Measurements from ENCODE around the gene HBE1. TPM values are rescaled to one million over a fixed set of nuclear protein-coding genes. Genes with fewer than 3 reads are reported as not detected.

Gene HBE1
- total and polyA plus RNA-seq, 4 experiments from 2014 or later: not detected

DNA sequence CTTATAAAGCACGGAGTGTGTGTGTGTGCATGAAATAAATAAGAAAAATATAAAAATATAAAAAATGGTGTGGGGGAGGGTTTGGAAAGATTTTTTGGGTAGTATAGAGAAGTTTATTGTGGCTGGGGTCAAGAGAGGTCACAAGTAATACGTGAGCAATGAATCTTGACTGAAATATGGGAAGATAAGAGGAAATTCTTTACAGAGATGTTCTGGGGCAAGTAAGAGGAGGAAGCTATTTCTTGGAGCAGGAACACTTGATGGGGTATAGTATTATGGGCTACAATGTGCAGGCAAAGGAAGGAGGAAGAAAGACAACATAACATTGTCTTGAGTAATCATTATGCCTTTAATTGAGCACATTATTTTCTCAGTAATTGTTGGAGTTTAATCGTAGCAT is 37.6 kb downstream of the HBE1 start:
- intact Hi-C loops (cut with micrococcal nuclease): no loop called here
- Histone ChIP-seq H3K27me3 (ENCODE audit: insufficient read depth, low read length) (no peaks in the 10 kb centered on the region), H3K4me3 (ENCODE audit: low read length in 2 of 2) (no peak overlapping the region), H3K36me3 (ENCODE audit: insufficient read depth, low read length) (no peaks in the 10 kb centered on the region), H3K27ac (ENCODE audit: low read depth, low read length) (no peak overlapping the region), H3K9me3 (ENCODE audit: control insufficient read depth in 1 of 2, low read length in 2 of 2) (no peaks in the 10 kb centered on the region), H3K4me1 (ENCODE audit: insufficient read depth, low read length) (no peaks in the 10 kb centered on the region)
- no peak overlapping the region for H3K4me3 Mint-ChIP-seq
- CTCF ChIA-PET (ENCODE audit: partially characterized antibody): no interaction called here
- peaks cover 0 to 2% (median 0%) of the 10 kb centered on the region in 8 donors for H3K9me3 Mint-ChIP-seq
- H3K36me3 Mint-ChIP-seq: no peaks in the 10 kb centered on the region
- peaks cover 0 to 3% of the 10 kb centered on the region in 2 donors for H3K27me3 Mint-ChIP-seq
- H3K4me1 Mint-ChIP-seq: peaks cover 0 to 2% (median 0%) of the 10 kb centered on the region in 4 donors
- H3K27ac Mint-ChIP-seq: no peak overlapping the region
- POLR2A ChIA-PET (ENCODE audit: partially characterized antibody): no interaction called here
- no peak for DNase-seq

DNA sequence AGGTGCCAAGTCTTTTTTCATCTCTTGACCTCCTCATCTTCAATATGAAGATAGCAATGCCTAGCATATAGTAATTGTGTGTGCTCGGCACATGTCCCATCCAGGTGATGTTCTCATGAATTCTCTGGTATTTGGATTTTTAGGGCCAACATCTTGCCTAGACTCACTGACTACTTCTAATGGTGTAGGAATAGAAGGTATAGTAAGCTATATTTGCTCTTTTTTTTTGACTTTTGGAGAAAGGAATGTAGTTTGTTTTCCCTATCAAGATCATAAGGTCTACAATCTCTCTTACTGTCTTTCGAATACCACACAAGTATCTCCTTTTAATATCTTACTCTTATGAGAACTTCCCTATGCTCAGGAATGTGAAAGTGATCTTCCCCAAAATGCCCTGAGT is 38.6 kb downstream of the HBE1 start:
- Histone ChIP-seq H3K27ac (ENCODE audit: low read depth, low read length) (no peak overlapping the region), H3K4me3 (ENCODE audit: low read length in 2 of 2) (no peak overlapping the region), H3K9me3 (ENCODE audit: control insufficient read depth in 1 of 2, low read length in 2 of 2) (no peaks in the 10 kb centered on the region), H3K27me3 (ENCODE audit: insufficient read depth, low read length) (no peaks in the 10 kb centered on the region), H3K36me3 (ENCODE audit: insufficient read depth, low read length) (no peaks in the 10 kb centered on the region), H3K4me1 (ENCODE audit: insufficient read depth, low read length) (no peaks in the 10 kb centered on the region)
- no peak for DNase-seq
- no peaks in the 10 kb centered on the region for H3K27me3 Mint-ChIP-seq
- H3K9me3 Mint-ChIP-seq: peaks cover 0 to 2% (median 0%) of the 10 kb centered on the region in 8 donors
- peaks cover 0 to 2% (median 0%) of the 10 kb centered on the region in 4 donors for H3K4me1 Mint-ChIP-seq
- ChIA-PET CTCF (ENCODE audit: partially characterized antibody) (no interaction called here), POLR2A (ENCODE audit: partially characterized antibody) (no interaction called here)
- no peaks in the 10 kb centered on the region for H3K36me3 Mint-ChIP-seq
- H3K4me3 Mint-ChIP-seq: no peak overlapping the region
- intact Hi-C loops (cut with micrococcal nuclease): no loop called here
- no peak overlapping the region for H3K27ac Mint-ChIP-seq

DNA sequence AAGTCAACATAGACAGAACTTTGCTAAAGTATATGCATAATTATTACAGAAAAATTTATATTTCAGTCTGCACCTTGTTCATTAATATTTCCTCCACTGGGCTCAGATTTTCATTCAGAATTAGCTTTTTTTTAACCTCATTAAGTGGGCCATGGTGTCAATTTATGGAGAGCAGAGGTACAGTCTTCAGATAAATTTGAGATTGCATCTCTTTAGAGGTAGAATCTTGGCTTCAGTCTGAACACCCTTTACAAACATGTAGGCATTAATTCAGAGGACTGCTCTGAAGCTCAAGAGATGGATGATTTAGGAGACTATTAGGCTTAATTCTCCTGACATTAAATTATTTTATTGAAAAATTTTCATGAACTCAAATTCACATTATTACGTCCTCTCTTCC is 39.5 kb downstream of the HBE1 start:
- POLR2A ChIA-PET (ENCODE audit: partially characterized antibody): no interaction called here
- Mint-ChIP-seq H3K27me3 (no peaks in the 10 kb centered on the region), H3K4me1 (peaks cover 0 to 2% (median 0%) of the 10 kb centered on the region in 4 donors), H3K27ac (no peak overlapping the region), H3K36me3 (no peaks in the 10 kb centered on the region), H3K9me3 (peaks cover 0 to 2% (median 0%) of the 10 kb centered on the region in 8 donors), H3K4me3 (no peak overlapping the region)
- Histone ChIP-seq H3K36me3 (ENCODE audit: insufficient read depth, low read length) (no peaks in the 10 kb centered on the region), H3K4me1 (ENCODE audit: insufficient read depth, low read length) (no peaks in the 10 kb centered on the region), H3K27me3 (ENCODE audit: insufficient read depth, low read length) (no peaks in the 10 kb centered on the region), H3K27ac (ENCODE audit: low read depth, low read length) (no peak overlapping the region), H3K4me3 (ENCODE audit: low read length in 2 of 2) (no peak overlapping the region), H3K9me3 (ENCODE audit: control insufficient read depth in 1 of 2, low read length in 2 of 2) (no peaks in the 10 kb centered on the region)
- DNase-seq: no peak
- intact Hi-C loops (cut with micrococcal nuclease): no loop called here
- CTCF ChIA-PET (ENCODE audit: partially characterized antibody): no interaction called here

DNA sequence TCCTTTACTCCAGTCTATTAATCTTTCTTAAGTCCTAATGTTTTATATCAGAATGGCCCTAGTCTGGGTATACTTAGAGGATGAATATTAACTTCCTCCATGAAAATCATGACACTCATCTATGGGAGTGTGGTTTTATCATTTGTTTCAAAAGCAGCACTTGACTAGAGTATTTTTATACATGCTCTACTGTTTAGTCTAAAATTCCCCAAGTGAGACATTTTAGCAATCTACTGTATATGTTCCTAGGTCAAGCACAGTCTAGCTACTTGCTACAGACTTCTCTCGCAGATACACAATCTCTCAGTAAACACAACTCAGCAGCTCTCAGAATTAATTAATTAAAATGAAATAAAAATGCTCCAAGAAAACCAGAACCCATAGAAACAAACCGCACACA is 39.9 kb downstream of the HBE1 start:
- Mint-ChIP-seq H3K4me1 (peaks cover 0 to 2% (median 0%) of the 10 kb centered on the region in 4 donors), H3K4me3 (no peak overlapping the region), H3K36me3 (no peaks in the 10 kb centered on the region), H3K27me3 (no peaks in the 10 kb centered on the region), H3K27ac (no peak overlapping the region), H3K9me3 (peaks cover 0 to 2% (median 0%) of the 10 kb centered on the region in 8 donors)
- no peak for DNase-seq
- ChIA-PET CTCF (ENCODE audit: partially characterized antibody) (no interaction called here), POLR2A (ENCODE audit: partially characterized antibody) (no interaction called here)
- no peak overlapping the region for H3K4me3 ChIP-seq (ENCODE audit: low read length in 2 of 2)
- no peaks in the 10 kb centered on the region for H3K36me3 ChIP-seq (ENCODE audit: insufficient read depth, low read length)
- H3K9me3 ChIP-seq (ENCODE audit: control insufficient read depth in 1 of 2, low read length in 2 of 2): no peaks in the 10 kb centered on the region
- no peak overlapping the region for H3K27ac ChIP-seq (ENCODE audit: low read depth, low read length)
- no peaks in the 10 kb centered on the region for H3K4me1 ChIP-seq (ENCODE audit: insufficient read depth, low read length)
- H3K27me3 ChIP-seq (ENCODE audit: insufficient read depth, low read length): no peaks in the 10 kb centered on the region
- intact Hi-C loops (cut with micrococcal nuclease): no loop called here

DNA sequence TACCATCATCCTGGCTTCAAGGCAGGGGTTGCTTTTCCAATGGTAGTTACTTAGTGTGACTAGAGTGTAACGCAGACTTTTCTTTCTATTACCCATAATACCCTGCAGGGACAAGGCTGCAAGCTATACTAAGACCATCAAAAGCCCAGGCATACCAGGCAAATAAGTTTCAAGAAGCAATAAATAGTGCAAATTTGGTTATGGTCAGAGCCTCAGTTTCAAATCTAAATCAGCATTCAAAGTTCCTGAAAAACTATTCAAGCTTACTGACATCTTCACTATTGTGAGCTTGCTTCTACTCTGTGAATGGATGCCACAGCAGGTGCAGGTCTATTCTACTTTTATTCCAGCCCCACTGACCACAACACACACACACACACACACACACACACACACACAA is 40.4 kb downstream of the HBE1 start:
- Mint-ChIP-seq H3K27me3 (no peaks in the 10 kb centered on the region), H3K4me3 (no peak overlapping the region), H3K4me1 (peaks cover 0 to under 1% (median 0%) of the 10 kb centered on the region in 4 donors), H3K36me3 (no peaks in the 10 kb centered on the region), H3K9me3 (peaks cover 0 to 2% (median 0%) of the 10 kb centered on the region in 8 donors), H3K27ac (no peak overlapping the region)
- H3K4me3 ChIP-seq (ENCODE audit: low read length in 2 of 2): no peak overlapping the region
- CTCF ChIA-PET (ENCODE audit: partially characterized antibody): no interaction called here
- no peaks in the 10 kb centered on the region for H3K4me1 ChIP-seq (ENCODE audit: insufficient read depth, low read length)
- intact Hi-C loops (cut with micrococcal nuclease): no loop called here
- H3K9me3 ChIP-seq (ENCODE audit: control insufficient read depth in 1 of 2, low read length in 2 of 2): no peaks in the 10 kb centered on the region
- H3K27me3 ChIP-seq (ENCODE audit: insufficient read depth, low read length): no peaks in the 10 kb centered on the region
- no peaks in the 10 kb centered on the region for H3K36me3 ChIP-seq (ENCODE audit: insufficient read depth, low read length)
- POLR2A ChIA-PET (ENCODE audit: partially characterized antibody): no interaction called here
- DNase-seq: no peak
- no peak overlapping the region for H3K27ac ChIP-seq (ENCODE audit: low read depth, low read length)

DNA sequence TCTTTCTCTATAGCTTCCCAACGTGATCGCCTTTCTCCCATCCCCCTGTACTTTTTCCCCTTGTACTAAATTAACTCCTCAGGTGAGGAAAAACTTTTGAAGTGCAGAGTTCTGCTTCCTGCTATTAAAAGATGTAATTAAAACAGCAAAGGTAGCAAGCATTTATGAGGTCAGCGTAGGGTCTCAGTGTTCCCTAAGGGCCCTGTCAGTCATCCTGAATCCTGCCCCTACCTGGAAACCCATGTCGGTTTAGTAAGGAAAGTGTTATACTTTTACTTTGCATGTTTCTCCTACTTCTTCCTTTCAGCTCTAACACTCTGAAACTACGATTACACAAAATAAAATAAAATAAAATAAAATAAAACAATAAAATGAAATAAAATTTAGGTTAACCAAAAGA is 41.6 kb downstream of the HBE1 start:
- Mint-ChIP-seq H3K36me3 (no peaks in the 10 kb centered on the region), H3K4me1 (no peaks in the 10 kb centered on the region), H3K9me3 (peaks cover 0 to 2% (median 0%) of the 10 kb centered on the region in 8 donors), H3K4me3 (no peak overlapping the region), H3K27ac (no peak overlapping the region), H3K27me3 (peaks cover 0 to 2% of the 10 kb centered on the region in 2 donors)
- Histone ChIP-seq H3K4me1 (ENCODE audit: insufficient read depth, low read length) (no peaks in the 10 kb centered on the region), H3K36me3 (ENCODE audit: insufficient read depth, low read length) (no peaks in the 10 kb centered on the region), H3K27ac (ENCODE audit: low read depth, low read length) (no peak overlapping the region), H3K4me3 (ENCODE audit: low read length in 2 of 2) (no peak overlapping the region), H3K27me3 (ENCODE audit: insufficient read depth, low read length) (no peaks in the 10 kb centered on the region), H3K9me3 (ENCODE audit: control insufficient read depth in 1 of 2, low read length in 2 of 2) (no peaks in the 10 kb centered on the region)
- intact Hi-C loops (cut with micrococcal nuclease): no loop called here
- ChIA-PET POLR2A (ENCODE audit: partially characterized antibody) (no interaction called here), CTCF (ENCODE audit: partially characterized antibody) (no interaction called here)
- no peak for DNase-seq

DNA sequence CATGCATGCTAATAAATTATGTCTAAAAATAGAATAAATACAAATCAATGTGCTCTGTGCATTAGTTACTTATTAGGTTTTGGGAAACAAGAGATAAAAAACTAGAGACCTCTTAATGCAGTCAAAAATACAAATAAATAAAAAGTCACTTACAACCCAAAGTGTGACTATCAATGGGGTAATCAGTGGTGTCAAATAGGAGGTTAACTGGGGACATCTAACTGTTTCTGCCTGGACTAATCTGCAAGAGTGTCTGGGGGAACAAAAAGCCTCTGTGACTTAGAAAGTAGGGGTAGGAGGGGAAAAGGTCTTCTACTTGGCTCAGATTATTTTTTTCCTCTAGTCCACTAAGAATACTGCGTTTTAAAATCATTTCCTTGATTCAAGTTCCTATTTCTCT is 42.1 kb downstream of the HBE1 start:
- intact Hi-C loops (cut with micrococcal nuclease): no loop called here
- Mint-ChIP-seq H3K36me3 (no peaks in the 10 kb centered on the region), H3K27me3 (peaks cover 0 to 2% of the 10 kb centered on the region in 2 donors), H3K4me1 (no peaks in the 10 kb centered on the region), H3K9me3 (peaks cover 0 to 2% (median 0%) of the 10 kb centered on the region in 8 donors), H3K27ac (no peak overlapping the region), H3K4me3 (no peak overlapping the region)
- ChIA-PET CTCF (ENCODE audit: partially characterized antibody) (no interaction called here), POLR2A (ENCODE audit: partially characterized antibody) (no interaction called here)
- Histone ChIP-seq H3K9me3 (ENCODE audit: control insufficient read depth in 1 of 2, low read length in 2 of 2) (no peaks in the 10 kb centered on the region), H3K36me3 (ENCODE audit: insufficient read depth, low read length) (no peaks in the 10 kb centered on the region), H3K4me1 (ENCODE audit: insufficient read depth, low read length) (no peaks in the 10 kb centered on the region), H3K4me3 (ENCODE audit: low read length in 2 of 2) (no peak overlapping the region), H3K27me3 (ENCODE audit: insufficient read depth, low read length) (no peaks in the 10 kb centered on the region), H3K27ac (ENCODE audit: low read depth, low read length) (no peak overlapping the region)
- DNase-seq: no peak

DNA sequence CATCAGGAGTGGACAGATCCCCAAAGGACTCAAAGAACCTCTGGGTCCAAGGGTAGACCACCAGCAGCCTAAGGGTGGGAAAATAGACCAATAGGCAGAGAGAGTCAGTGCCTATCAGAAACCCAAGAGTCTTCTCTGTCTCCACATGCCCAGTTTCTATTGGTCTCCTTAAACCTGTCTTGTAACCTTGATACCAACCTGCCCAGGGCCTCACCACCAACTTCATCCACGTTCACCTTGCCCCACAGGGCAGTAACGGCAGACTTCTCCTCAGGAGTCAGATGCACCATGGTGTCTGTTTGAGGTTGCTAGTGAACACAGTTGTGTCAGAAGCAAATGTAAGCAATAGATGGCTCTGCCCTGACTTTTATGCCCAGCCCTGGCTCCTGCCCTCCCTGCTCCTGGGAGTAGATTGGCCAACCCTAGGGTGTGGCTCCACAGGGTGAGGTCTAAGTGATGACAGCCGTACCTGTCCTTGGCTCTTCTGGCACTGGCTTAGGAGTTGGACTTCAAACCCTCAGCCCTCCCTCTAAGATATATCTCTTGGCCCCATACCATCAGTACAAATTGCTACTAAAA is 42.9 kb downstream of the HBE1 start, which contains the start of gene HBB:
HBB (minus strand) TSS at position 340 of the 579 bp plus-strand sequence; CDS start at position 290, 50 bp downstream.
- ChIA-PET POLR2A (ENCODE audit: partially characterized antibody) (no interaction called here), CTCF (ENCODE audit: partially characterized antibody) (no interaction called here)
- no peak within 1 kb of the TSS for H3K27ac Mint-ChIP-seq
- intact Hi-C loops (cut with micrococcal nuclease): no loop called here
- H3K36me3 ChIP-seq (ENCODE audit: insufficient read depth, low read length): no peaks in the 10 kb centered on the region
- H3K4me1 ChIP-seq (ENCODE audit: insufficient read depth, low read length): no peaks in the 10 kb centered on the region
- no peak for DNase-seq
- H3K4me3 ChIP-seq (ENCODE audit: low read length in 2 of 2): no peak within 1 kb of the TSS
- H3K27me3 ChIP-seq (ENCODE audit: insufficient read depth, low read length): no peaks in the 10 kb centered on the region
- H3K4me1 Mint-ChIP-seq: no peaks in the 10 kb centered on the region
- no peak within 1 kb of the TSS for H3K27ac ChIP-seq (ENCODE audit: low read depth, low read length)
- H3K4me3 Mint-ChIP-seq: no peak within 1 kb of the TSS
- no peaks in the 10 kb centered on the region for H3K36me3 Mint-ChIP-seq
- H3K9me3 Mint-ChIP-seq: peaks cover 0 to 4% (median 0%) of the 10 kb centered on the region in 8 donors
- no peaks in the 10 kb centered on the region for H3K9me3 ChIP-seq (ENCODE audit: control insufficient read depth in 1 of 2, low read length in 2 of 2)
- H3K27me3 Mint-ChIP-seq: peaks cover 1 to 2% of the 10 kb centered on the region in 2 donors

Measured in CD4-positive, alpha-beta memory T cell (primary cell).